RWPE2 (cell line): ENCODE measurements around the gene SIX3.
A peak's percentile ranks its signal among the peaks of the same experiment; 100 is the strongest.

Experiments
- ATAC-seq: fragments of 200-7000 bp; cut with Tn5 transposase; 3 replicates; pipeline ENCODE4 v1.9.1; 2021; ENCODE audit warnings: low read depth
- DNase-seq: peaks from one replicate; pipeline ENCODE4 v3.0.0-alpha.2; 2020; ENCODE audit warnings: low spot score
- H3K27ac ChIP-seq: fragments of 450-650 bp; 2 replicates; pipeline ENCODE4 v1.5.1; 2017; ENCODE audit warnings: mild to moderate bottlenecking; ENCODE audit not compliant: poor library complexity, severe bottlenecking
- H3K27me3 ChIP-seq: fragments of 250-450 bp; sonication (Bioruptor Pico); 2 replicates; pipeline ENCODE4 v1.5.1; 2021; ENCODE audit warnings: mild to moderate bottlenecking, moderate library complexity; ENCODE audit not compliant: insufficient read depth, poor library complexity, severe bottlenecking
- H3K36me3 ChIP-seq: fragments of 250-450 bp; sonication (Bioruptor Pico); 2 replicates; pipeline ENCODE4 v1.5.1; 2020; ENCODE audit warnings: low read depth, mild to moderate bottlenecking, moderate library complexity
- H3K4me1 ChIP-seq: fragments of 250-450 bp; sonication (Bioruptor Pico); 2 replicates; pipeline ENCODE4 v1.5.1; 2021; ENCODE audit warnings: mild to moderate bottlenecking, moderate library complexity; ENCODE audit not compliant: insufficient read depth, poor library complexity, severe bottlenecking
- H3K4me3 ChIP-seq: fragments of 250-450 bp; sonication (Bioruptor Pico); 2 replicates; pipeline ENCODE4 v1.5.1; 2021; ENCODE audit warnings: mild to moderate bottlenecking, moderate library complexity; ENCODE audit not compliant: severe bottlenecking
- H3K9me3 ChIP-seq: fragments of 250-450 bp; sonication (Bioruptor Pico); 2 replicates; pipeline ENCODE4 v1.5.1; 2021; ENCODE audit warnings: mild to moderate bottlenecking, moderate library complexity; ENCODE audit not compliant: severe bottlenecking
- CTCF ChIP-seq: fragments of 450-650 bp; IDR thresholded peaks from one replicate; pipeline ENCODE4 v1.5.1; 2017; ENCODE audit warnings: mild to moderate bottlenecking, moderate library complexity; ENCODE audit not compliant: poor library complexity, severe bottlenecking

Gene SIX3

DNA sequence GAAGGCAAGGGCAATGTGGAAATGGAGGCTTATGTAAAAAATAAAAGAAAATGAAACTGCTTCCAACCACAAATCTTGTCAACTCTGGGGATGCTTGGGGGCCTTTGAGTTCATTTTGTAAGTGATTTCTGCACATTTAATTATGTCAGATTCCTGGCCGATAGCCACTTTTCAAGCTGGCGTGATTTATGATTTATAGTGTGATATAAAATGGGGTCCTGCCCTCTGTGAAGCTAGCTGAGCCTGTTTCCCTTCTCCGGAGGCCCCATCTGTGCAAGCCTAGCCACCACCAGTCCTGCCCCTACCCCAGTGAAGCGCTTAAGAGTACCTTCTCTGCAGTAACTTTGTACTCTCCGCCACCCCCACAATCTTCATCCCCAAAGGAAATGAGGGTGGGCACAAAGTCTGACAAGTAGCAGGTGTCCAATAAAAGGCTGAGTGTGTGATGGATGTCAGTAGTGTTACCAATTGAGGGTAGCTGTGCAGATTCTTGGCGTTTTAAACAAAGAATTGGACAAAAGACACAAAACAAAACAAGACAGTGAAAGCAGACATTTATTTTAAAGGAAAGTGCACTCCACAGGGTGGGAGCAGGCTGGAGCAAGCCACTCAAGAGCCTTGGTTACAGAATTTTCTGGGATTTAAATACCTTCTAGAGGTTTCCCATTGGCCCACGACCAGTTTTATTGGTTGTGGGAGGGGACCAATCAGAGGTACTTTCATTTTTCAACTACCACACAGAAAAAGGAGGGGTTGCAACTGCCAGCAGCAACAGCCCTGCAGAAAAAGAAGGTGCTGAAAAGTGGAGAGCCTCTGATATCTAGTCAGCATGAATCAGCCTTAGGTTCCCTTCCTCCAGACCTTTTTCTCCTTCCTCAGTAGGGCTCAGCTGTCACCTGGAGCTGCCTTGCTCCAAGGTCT lies 39.0 kb upstream of the SIX3 start:
- H3K27ac ChIP-seq = no peak overlapping the region
- H3K4me1 ChIP-seq = peaks cover 3% of the 10 kb centered on the region
- no peaks in the 10 kb centered on the region for H3K36me3 ChIP-seq
- H3K4me3 ChIP-seq = no peak overlapping the region
- DNase-seq = no peak
- no peak for TF ChIP-seq CTCF
- ATAC-seq = no peak
- H3K9me3 ChIP-seq = no peaks in the 10 kb centered on the region
- no peaks in the 10 kb centered on the region for H3K27me3 ChIP-seq

GRCh38 chr2:44904578-44904977 lies 36.9 kb upstream of the SIX3 start:
- ATAC-seq (no peak), DNase-seq (no peak)
- no peaks in the 10 kb centered on the region for H3K36me3 ChIP-seq
- H3K27me3 ChIP-seq = no peaks in the 10 kb centered on the region
- no peak overlapping the region for H3K27ac ChIP-seq
- peaks cover 3% of the 10 kb centered on the region for H3K4me1 ChIP-seq
- H3K9me3 ChIP-seq = no peaks in the 10 kb centered on the region
- H3K4me3 ChIP-seq = no peak overlapping the region
- no peak for TF ChIP-seq CTCF

GRCh38 chr2:44906972-44907371 lies 34.5 kb upstream of the SIX3 start:
- ATAC-seq (peak; percentile 38; the same call in 1 of the 3 replicates), DNase-seq (no peak)
- no peaks in the 10 kb centered on the region for H3K9me3 ChIP-seq
- no peak overlapping the region for H3K4me3 ChIP-seq
- H3K36me3 ChIP-seq = no peaks in the 10 kb centered on the region
- no peak for TF ChIP-seq CTCF
- no peak overlapping the region for H3K27ac ChIP-seq
- no peaks in the 10 kb centered on the region for H3K27me3 ChIP-seq
- peaks cover 3% of the 10 kb centered on the region for H3K4me1 ChIP-seq

GRCh38 chr2:44909831-44910230 lies 31.7 kb upstream of the SIX3 start:
- no peak for TF ChIP-seq CTCF
- Histone ChIP-seq H3K36me3 (no peaks in the 10 kb centered on the region), H3K9me3 (no peaks in the 10 kb centered on the region), H3K27ac (no peak overlapping the region), H3K4me1 (no peaks in the 10 kb centered on the region), H3K27me3 (no peaks in the 10 kb centered on the region), H3K4me3 (no peak overlapping the region)
- ATAC-seq (no peak), DNase-seq (no peak)

DNA sequence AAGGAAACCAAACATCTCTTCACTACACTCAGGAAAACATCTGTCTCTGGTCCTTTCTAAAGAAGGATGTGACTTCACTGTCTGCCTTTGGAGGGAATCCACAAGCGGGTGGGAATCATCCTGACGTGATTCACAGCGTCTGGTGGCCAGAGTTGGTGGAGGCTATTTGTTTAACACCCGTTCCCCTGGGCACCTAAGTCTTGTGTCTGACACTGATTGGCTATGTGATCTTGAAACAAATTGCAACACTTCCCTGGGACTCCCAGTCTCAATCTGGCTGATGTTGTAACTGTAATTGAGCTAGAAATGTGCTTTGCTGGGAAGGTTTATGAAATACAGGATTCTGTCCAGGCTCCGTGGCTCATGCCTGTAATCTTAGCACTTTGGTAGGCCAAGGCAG lies 28.8 kb upstream of the SIX3 start:
- Histone ChIP-seq H3K27ac (no peak overlapping the region), H3K4me3 (no peak overlapping the region), H3K36me3 (no peaks in the 10 kb centered on the region), H3K27me3 (no peaks in the 10 kb centered on the region), H3K9me3 (no peaks in the 10 kb centered on the region), H3K4me1 (no peaks in the 10 kb centered on the region)
- DNase-seq = no peak
- TF ChIP-seq CTCF = no peak
- peak; percentile 50; the same call in 2 of the 3 replicates for ATAC-seq
